ENCODE results near the gene MESD.

Gene MESD

GRCh38 chr15:80944818-80945217, 44.8 kb downstream of the MESD start:
- no peaks in the 10 kb centered on the region for H3K27me3 ChIP-seq (ENCODE audit: insufficient read depth, low read length)
- no peak overlapping the region for H3K27ac ChIP-seq (ENCODE audit: low read depth, low read length)
- H3K9me3 ChIP-seq (ENCODE audit: insufficient read depth, low read depth, low read length), result no peaks in the 10 kb centered on the region
- H3K36me3 ChIP-seq (ENCODE audit: insufficient read depth, low read length), result peaks cover 36% of the 10 kb centered on the region
- 87% methylated on average over 3 of the region's 3 CpGs for WGBS
- H3K4me1 ChIP-seq (ENCODE audit: insufficient read depth, low read length), result no peaks in the 10 kb centered on the region
- no peak overlapping the region for H3K4me3 ChIP-seq (ENCODE audit: low read length)
- no peak overlapping the region for H3K9ac ChIP-seq (ENCODE audit: low read depth, low read length)

DNA sequence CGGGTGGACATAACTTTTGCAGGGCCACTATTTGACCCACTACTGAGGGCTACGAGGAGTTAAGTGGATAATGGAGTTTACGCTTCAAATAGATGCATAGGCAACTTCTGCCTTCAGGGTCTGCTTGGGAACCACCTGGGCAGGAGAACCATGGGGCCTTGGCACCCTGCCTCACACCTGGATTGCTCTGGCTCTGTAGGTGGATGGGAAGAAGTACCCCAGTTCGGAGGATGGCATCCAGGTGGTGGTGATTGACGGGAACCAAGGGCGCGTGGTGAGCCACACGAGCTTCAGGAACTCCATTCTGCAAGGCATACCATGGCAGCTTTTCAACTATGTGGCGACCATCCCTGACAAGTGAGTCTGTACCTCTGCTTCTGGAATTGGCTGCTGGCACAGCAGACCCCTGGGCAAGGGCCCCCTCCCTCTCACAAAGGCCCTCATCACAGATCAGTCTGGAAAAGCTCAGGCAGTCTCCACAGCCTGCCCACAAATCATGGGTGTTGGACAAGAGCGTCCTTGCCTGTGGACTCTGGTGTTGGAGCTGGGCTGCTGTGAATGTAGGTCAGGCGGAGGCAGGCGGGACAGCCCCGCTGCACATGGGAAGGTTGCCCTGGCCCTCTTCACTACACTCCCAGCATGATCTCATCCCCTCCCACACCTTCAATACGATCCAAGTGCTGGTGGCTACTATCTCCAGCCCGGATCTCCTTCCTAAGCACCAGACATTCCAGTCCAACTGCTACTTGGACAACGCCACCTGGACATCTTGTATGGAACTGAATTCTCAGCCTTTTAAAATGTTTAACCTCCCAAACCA, 46.7 kb downstream of the MESD start:
- no peak overlapping the region for H3K9ac ChIP-seq (ENCODE audit: low read depth, low read length)
- H3K4me1 ChIP-seq (ENCODE audit: insufficient read depth, low read length), result no peaks in the 10 kb centered on the region
- H3K4me3 ChIP-seq (ENCODE audit: low read length), result no peak overlapping the region
- WGBS, result 96% methylated on average over 16 of the region's 16 CpGs
- no peaks in the 10 kb centered on the region for H3K9me3 ChIP-seq (ENCODE audit: insufficient read depth, low read depth, low read length)
- H3K36me3 ChIP-seq (ENCODE audit: insufficient read depth, low read length), result peaks cover 30% of the 10 kb centered on the region
- H3K27ac ChIP-seq (ENCODE audit: low read depth, low read length), result no peak overlapping the region
- no peaks in the 10 kb centered on the region for H3K27me3 ChIP-seq (ENCODE audit: insufficient read depth, low read length)

- Histone ChIP-seq H3K27me3 (ENCODE audit: insufficient read depth, low read length) (no peaks in the 10 kb centered on the region), H3K27ac (ENCODE audit: low read depth, low read length) (no peak overlapping the region), H3K4me3 (ENCODE audit: low read length) (no peak overlapping the region), H3K4me1 (ENCODE audit: insufficient read depth, low read length) (no peaks in the 10 kb centered on the region), H3K36me3 (ENCODE audit: insufficient read depth, low read length) (peaks cover 23% of the 10 kb centered on the region), H3K9ac (ENCODE audit: low read depth, low read length) (no peak overlapping the region), H3K9me3 (ENCODE audit: insufficient read depth, low read depth, low read length) (no peaks in the 10 kb centered on the region)
- 93% methylated on average over 6 of the region's 7 CpGs for WGBS
These were observed 47.4 kb downstream of the MESD start for GRCh38 chr15:80942266-80942665.

- Histone ChIP-seq H3K9ac (ENCODE audit: low read depth, low read length) (no peak overlapping the region), H3K36me3 (ENCODE audit: insufficient read depth, low read length) (peaks cover 18% of the 10 kb centered on the region), H3K27ac (ENCODE audit: low read depth, low read length) (no peak overlapping the region), H3K9me3 (ENCODE audit: insufficient read depth, low read depth, low read length) (no peaks in the 10 kb centered on the region), H3K27me3 (ENCODE audit: insufficient read depth, low read length) (no peaks in the 10 kb centered on the region), H3K4me1 (ENCODE audit: insufficient read depth, low read length) (no peaks in the 10 kb centered on the region), H3K4me3 (ENCODE audit: low read length) (no peak overlapping the region)
- 97% methylated on average over 6 of the region's 6 CpGs for WGBS
These were observed 48.8 kb downstream of the MESD start for GRCh38 chr15:80940851-80941250.

- 92% methylated on average over 4 of the region's 4 CpGs for WGBS
- H3K4me1 ChIP-seq (ENCODE audit: insufficient read depth, low read length), result no peaks in the 10 kb centered on the region
These were observed 49.3 kb downstream of the MESD start for GRCh38 chr15:80940331-80940730.

GRCh38 chr15:80939216-80939615, 50.4 kb downstream of the MESD start:
- Histone ChIP-seq H3K27me3 (ENCODE audit: insufficient read depth, low read length) (no peaks in the 10 kb centered on the region), H3K9ac (ENCODE audit: low read depth, low read length) (no peak overlapping the region), H3K4me3 (ENCODE audit: low read length) (no peak overlapping the region), H3K4me1 (ENCODE audit: insufficient read depth, low read length) (peaks cover 9% of the 10 kb centered on the region), H3K9me3 (ENCODE audit: insufficient read depth, low read depth, low read length) (no peaks in the 10 kb centered on the region), H3K27ac (ENCODE audit: low read depth, low read length) (no peak overlapping the region), H3K36me3 (ENCODE audit: insufficient read depth, low read length) (peaks cover 15% of the 10 kb centered on the region)
- WGBS, result 82% methylated on average over 2 of the region's 3 CpGs

More at GRCh38 chr15:80940331-80940730, 49.3 kb downstream of the MESD start:
- no peak overlapping the region for H3K9ac ChIP-seq (ENCODE audit: low read depth, low read length)
- no peaks in the 10 kb centered on the region for H3K27me3 ChIP-seq (ENCODE audit: insufficient read depth, low read length)
- H3K4me3 ChIP-seq (ENCODE audit: low read length), result no peak overlapping the region
- H3K36me3 ChIP-seq (ENCODE audit: insufficient read depth, low read length), result peaks cover 15% of the 10 kb centered on the region
- no peak overlapping the region for H3K27ac ChIP-seq (ENCODE audit: low read depth, low read length)
- H3K9me3 ChIP-seq (ENCODE audit: insufficient read depth, low read depth, low read length), result no peaks in the 10 kb centered on the region

DNA sequence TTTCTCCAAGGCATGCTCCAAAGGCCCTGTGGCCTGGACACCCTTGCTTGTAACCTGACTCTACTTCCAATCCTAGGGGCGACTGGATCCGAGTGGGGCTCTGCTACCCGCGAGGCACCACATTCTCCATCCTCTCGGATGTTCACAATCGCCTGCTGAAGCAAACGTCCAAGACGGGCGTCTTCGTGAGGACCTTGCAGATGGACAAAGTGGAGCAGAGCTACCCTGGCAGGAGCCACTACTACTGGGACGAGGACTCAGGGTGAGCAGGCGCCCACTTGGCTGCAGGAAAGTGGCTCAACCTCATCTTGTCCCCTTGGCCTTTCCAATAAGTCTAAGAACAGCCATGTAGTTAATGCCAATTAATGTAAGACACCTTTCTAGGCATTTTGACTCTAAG, 51.9 kb downstream of the MESD start:
- WGBS, result 95% methylated on average over 12 of the region's 12 CpGs
- no peak overlapping the region for H3K4me3 ChIP-seq (ENCODE audit: low read length)

GRCh38 chr15:80936288-80937078, 53.1 kb downstream of the MESD start:
- WGBS, result 96% methylated on average over 16 of the region's 16 CpGs
- H3K27me3 ChIP-seq (ENCODE audit: insufficient read depth, low read length), result no peaks in the 10 kb centered on the region
- H3K9ac ChIP-seq (ENCODE audit: low read depth, low read length), result no peak overlapping the region
- H3K36me3 ChIP-seq (ENCODE audit: insufficient read depth, low read length), result peaks cover 4% of the 10 kb centered on the region
- peaks cover 9% of the 10 kb centered on the region for H3K4me1 ChIP-seq (ENCODE audit: insufficient read depth, low read length)
- H3K4me3 ChIP-seq (ENCODE audit: low read length), result no peak overlapping the region
- no peaks in the 10 kb centered on the region for H3K9me3 ChIP-seq (ENCODE audit: insufficient read depth, low read depth, low read length)
- no peak overlapping the region for H3K27ac ChIP-seq (ENCODE audit: low read depth, low read length)

More for the DNA sequence above, 51.9 kb downstream of the MESD start:
- no peaks in the 10 kb centered on the region for H3K9me3 ChIP-seq (ENCODE audit: insufficient read depth, low read depth, low read length)
- H3K27ac ChIP-seq (ENCODE audit: low read depth, low read length), result no peak overlapping the region
- no peaks in the 10 kb centered on the region for H3K27me3 ChIP-seq (ENCODE audit: insufficient read depth, low read length)
- peaks cover 9% of the 10 kb centered on the region for H3K4me1 ChIP-seq (ENCODE audit: insufficient read depth, low read length)
- no peak overlapping the region for H3K9ac ChIP-seq (ENCODE audit: low read depth, low read length)
- H3K36me3 ChIP-seq (ENCODE audit: insufficient read depth, low read length), result peaks cover 12% of the 10 kb centered on the region

- Histone ChIP-seq H3K4me1 (ENCODE audit: insufficient read depth, low read length) (peaks cover 9% of the 10 kb centered on the region), H3K9ac (ENCODE audit: low read depth, low read length) (no peak overlapping the region), H3K27ac (ENCODE audit: low read depth, low read length) (no peak overlapping the region)
These were observed 54.8 kb downstream of the MESD start for GRCh38 chr15:80934761-80935221.

DNA sequence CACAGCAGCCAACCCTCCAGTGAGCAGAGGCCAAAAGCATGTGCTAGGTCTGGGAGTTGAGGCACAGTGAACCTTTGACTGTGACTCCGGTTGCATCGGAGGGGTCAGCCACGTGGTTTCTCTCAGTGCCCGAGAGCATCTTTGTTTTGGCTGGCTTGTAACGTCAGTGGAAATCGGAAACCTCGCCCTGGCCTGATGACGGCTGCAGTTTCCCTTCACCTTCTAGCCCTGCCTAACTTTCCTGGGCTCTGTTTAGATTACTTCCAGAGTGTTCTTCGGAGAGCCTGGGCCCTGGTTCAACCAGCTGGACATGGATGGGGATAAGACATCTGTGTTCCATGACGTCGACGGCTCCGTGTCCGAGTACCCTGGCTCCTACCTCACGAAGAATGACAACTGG, 56.6 kb downstream of the MESD start:
- H3K4me1 ChIP-seq (ENCODE audit: insufficient read depth, low read length), result peaks cover 9% of the 10 kb centered on the region
- no peaks in the 10 kb centered on the region for H3K36me3 ChIP-seq (ENCODE audit: insufficient read depth, low read length)
- no peak overlapping the region for H3K4me3 ChIP-seq (ENCODE audit: low read length)
- H3K27ac ChIP-seq (ENCODE audit: low read depth, low read length), result no peak overlapping the region
- H3K27me3 ChIP-seq (ENCODE audit: insufficient read depth, low read length), result no peaks in the 10 kb centered on the region
- H3K9ac ChIP-seq (ENCODE audit: low read depth, low read length), result no peak overlapping the region
- WGBS, result 94% methylated on average over 15 of the region's 15 CpGs
- H3K9me3 ChIP-seq (ENCODE audit: insufficient read depth, low read depth, low read length), result no peaks in the 10 kb centered on the region

More at GRCh38 chr15:80934761-80935221, 54.8 kb downstream of the MESD start:
- Histone ChIP-seq H3K36me3 (ENCODE audit: insufficient read depth, low read length) (no peaks in the 10 kb centered on the region), H3K9me3 (ENCODE audit: insufficient read depth, low read depth, low read length) (no peaks in the 10 kb centered on the region), H3K27me3 (ENCODE audit: insufficient read depth, low read length) (no peaks in the 10 kb centered on the region), H3K4me3 (ENCODE audit: low read length) (no peak overlapping the region)
- 70% methylated on average over 3 of the region's 3 CpGs for WGBS

DNA sequence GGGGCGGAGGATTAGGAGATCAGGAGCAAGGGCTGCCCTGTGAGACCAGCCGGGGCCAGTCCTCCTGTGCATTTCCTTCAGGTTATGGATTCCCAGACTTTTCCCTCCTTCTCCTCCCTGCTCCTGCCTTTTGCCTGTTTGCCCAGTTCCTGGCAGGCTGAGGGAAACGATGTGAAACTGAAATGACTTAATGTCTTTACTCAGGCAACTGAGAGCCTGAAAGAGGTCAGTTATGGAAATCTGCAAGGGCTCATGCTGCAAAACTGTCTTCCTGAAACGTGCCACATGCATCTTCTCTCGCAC, 57.2 kb downstream of the MESD start:
- no peak overlapping the region for H3K27ac ChIP-seq (ENCODE audit: low read depth, low read length)
- peaks cover 9% of the 10 kb centered on the region for H3K4me1 ChIP-seq (ENCODE audit: insufficient read depth, low read length)
- no peak overlapping the region for H3K4me3 ChIP-seq (ENCODE audit: low read length)
- WGBS, result 90% methylated on average over 4 of the region's 5 CpGs
- no peaks in the 10 kb centered on the region for H3K9me3 ChIP-seq (ENCODE audit: insufficient read depth, low read depth, low read length)
- H3K27me3 ChIP-seq (ENCODE audit: insufficient read depth, low read length), result no peaks in the 10 kb centered on the region
- H3K36me3 ChIP-seq (ENCODE audit: insufficient read depth, low read length), result no peaks in the 10 kb centered on the region
- no peak overlapping the region for H3K9ac ChIP-seq (ENCODE audit: low read depth, low read length)

All from HUES64 (cell line).